ENCODE results near the gene GIN1. TPM values are rescaled to one million over a fixed set of nuclear protein-coding genes. Genes with fewer than 3 reads are reported as not detected.

GIN1 gene
- total and polyA plus RNA-seq, 10 of the 15 experiments (the other 5 are each of a cell fraction or from before 2014, with no cell fraction given): 3.3 to 9.7 (median 6.8) TPM

GRCh38 chr5:103111468-103111867 lies 8.5 kb downstream of the GIN1 start:
- no peak for FAIRE-seq
- Histone ChIP-seq H3K4me2 (ENCODE audit: control insufficient read depth, insufficient read depth) (no peak overlapping the region), H3K79me2 (ENCODE audit: control insufficient read depth, insufficient read depth, low read length) (peaks cover 7% of the 10 kb centered on the region), H3K27ac (ENCODE audit: control insufficient read depth, insufficient read depth) (no peak overlapping the region), H4K20me1 (ENCODE audit: control insufficient read depth, insufficient read depth) (no peaks in the 10 kb centered on the region), H2AFZ (ENCODE audit: control insufficient read depth, low read depth, low read length) (0 out of 2 replicates have a peak overlapping the region, but pooled peaks have one; percentile 4), H3K4me3 (no peak overlapping the region), H3K27me3 (replicated peaks in 1 of 2; ENCODE audit: control insufficient read depth in 2 of 2, insufficient read depth in 2 of 2, low read length in 1 of 2) (no peaks in the 10 kb centered on the region), H3K9ac (ENCODE audit: control insufficient read depth, insufficient read depth, low read length) (no peak overlapping the region), H3K9me3 (replicated peaks; ENCODE audit: control insufficient read depth, insufficient read depth, low read length) (peaks cover 7% of the 10 kb centered on the region; the same call in 2 of the 3 replicates), H3K36me3 (ENCODE audit: control insufficient read depth in 2 of 2, insufficient read depth in 2 of 2, low read length in 1 of 2) (no peaks in the 10 kb centered on the region; a peak in 1 of 4 replicates), H3K4me1 (ENCODE audit: control insufficient read depth, insufficient read depth, low read length) (no peaks in the 10 kb centered on the region)
- no TSS peak for BruUV-seq (replicated peaks)
- CTCF ChIA-PET: interaction anchor here (1.6 kb wide), 1 partner anchor 430 kb away, joined by 3 read pairs; no protein-coding TSS in a partner anchor
- TF ChIP-seq ZNF274 (IDR thresholded peaks at IDR 0.05; ENCODE audit: insufficient read depth, insufficient read length): no peak
- peak; percentile 35; the same call in 1 of the 3 replicates for ATAC-seq
- RAD21 ChIA-PET (ENCODE audit: unreplicated experiment): no interaction called here
- in situ Hi-C loops (cut with MboI): no loop called here
- intact Hi-C loops (cut with micrococcal nuclease; ENCODE audit: unreplicated experiment): no loop called here
- 67% methylated on average over 2 of the region's 2 CpGs for WGBS (ENCODE audit: insufficient coverage, insufficient replicate concordance, low lambda C conversion rate, missing lambda C conversion rate)
- SMC1A ChIA-PET (ENCODE audit: uncharacterized antibody, unreplicated experiment): interaction anchor here (1.0 kb wide), 1 partner anchor 20 kb away, joined by 3 read pairs; no protein-coding TSS in a partner anchor
- DNase-seq (ENCODE audit: low read depth, low spot score): no peak
- POLR2A ChIA-PET: interaction anchor here (1.1 kb wide), 1 partner anchor 9 kb away, joined by 3 read pairs; the partner anchor contains the start of gene PPIP5K2

GRCh38 chr5:103110403-103110802 lies 9.5 kb downstream of the GIN1 start:
- H3K4me2 ChIP-seq (ENCODE audit: control insufficient read depth, insufficient read depth): no peak overlapping the region
- BruUV-seq (replicated peaks): no TSS peak
- H3K9ac ChIP-seq (ENCODE audit: control insufficient read depth, insufficient read depth, low read length): no peak overlapping the region
- H3K27me3 ChIP-seq (replicated peaks in 1 of 2; ENCODE audit: control insufficient read depth in 2 of 2, insufficient read depth in 2 of 2, low read length in 1 of 2): no peaks in the 10 kb centered on the region
- in situ Hi-C loops (cut with MboI): no loop called here
- H2AFZ ChIP-seq (ENCODE audit: control insufficient read depth, low read depth, low read length): no peak overlapping the region
- DNase-seq (ENCODE audit: low read depth, low spot score) (no peak), FAIRE-seq (no peak), ATAC-seq (no peak)
- no peak overlapping the region for H3K27ac ChIP-seq (ENCODE audit: control insufficient read depth, insufficient read depth)
- H3K9me3 ChIP-seq (replicated peaks; ENCODE audit: control insufficient read depth, insufficient read depth, low read length): peaks cover 7% of the 10 kb centered on the region; the same call in 2 of the 3 replicates
- TF ChIP-seq HCFC1 (IDR thresholded peaks at IDR 0.05; ENCODE audit: low read length) (no peak), IRF5 (IDR thresholded peaks at IDR 0.05; ENCODE audit: borderline replicate concordance) (no peak), IKZF1 (conservative IDR thresholded peaks at IDR 0.05) (no peak), ZBTB4 (CRISPR knock-in tag; IDR thresholded peaks at IDR 0.05) (no peak), STAT1 (conservative IDR thresholded peaks at IDR 0.05) (no peak), FOXM1 (IDR thresholded peaks at IDR 0.05; ENCODE audit: low read depth, low read length) (no peak), HDGF (IDR thresholded peaks at IDR 0.05) (no peak), SMC3 (IDR thresholded peaks at IDR 0.05; ENCODE audit: borderline replicate concordance, low read length) (no peak)
- CTCF ChIA-PET: no interaction called here
- POLR2A ChIA-PET: no interaction called here
- WGBS (ENCODE audit: insufficient coverage, insufficient replicate concordance, low lambda C conversion rate, missing lambda C conversion rate): 53% methylated on average over 2 of the region's 2 CpGs
- H3K4me3 ChIP-seq: no peak overlapping the region
- H3K36me3 ChIP-seq (ENCODE audit: control insufficient read depth in 2 of 2, insufficient read depth in 2 of 2, low read length in 1 of 2): no peaks in the 10 kb centered on the region; a peak in 1 of 4 replicates
- RAD21 ChIA-PET (ENCODE audit: unreplicated experiment): no interaction called here
- no peaks in the 10 kb centered on the region for H4K20me1 ChIP-seq (ENCODE audit: control insufficient read depth, insufficient read depth)
- H3K4me1 ChIP-seq (ENCODE audit: control insufficient read depth, insufficient read depth, low read length): no peaks in the 10 kb centered on the region
- intact Hi-C loops (cut with micrococcal nuclease; ENCODE audit: unreplicated experiment): no loop called here
- SMC1A ChIA-PET (ENCODE audit: uncharacterized antibody, unreplicated experiment): no interaction called here
- H3K79me2 ChIP-seq (ENCODE audit: control insufficient read depth, insufficient read depth, low read length): peaks cover 3% of the 10 kb centered on the region
